Natural killer cell (primary cell): Measurements from ENCODE around the gene STT3B. TPM values are rescaled to one million over a fixed set of nuclear protein-coding genes. Genes with fewer than 3 reads are reported as not detected.

ENCODE experiments used
- ATAC-seq, 3 donors: fragments of 150-1000 bp in 2 of 3; fragments of 200-7000 bp in 1 of 3; cut with Tn5 transposase; 1 replicate in 1 of 3; 2 replicates in 2 of 3; pipeline ENCODE4 v1.10.0; 2021; ENCODE audit warnings: mild to moderate bottlenecking in 2 of 3, moderate library complexity in 2 of 3
- DNase-seq, 2 donors: peaks; one replicate each; pipeline versions ENCODE4 v3.0.0 to v3.0.0-alpha.2; 2013 to 2021; ENCODE audit warnings: mixed read lengths in 1 of 2
- H3K27ac ChIP-seq: one replicate; pipeline ENCODE4 v1.5.1; 2013; ENCODE audit warnings: mild to moderate bottlenecking, low read length
- H3K27me3 ChIP-seq: one replicate; pipeline ENCODE4 v1.6.1; 2013; ENCODE audit warnings: low read length; ENCODE audit not compliant: control insufficient read depth, insufficient read depth
- H3K36me3 ChIP-seq: one replicate; pipeline ENCODE4 v1.6.1; 2013; ENCODE audit warnings: low read length; ENCODE audit not compliant: control insufficient read depth, insufficient read depth
- H3K4me1 ChIP-seq: one replicate; pipeline ENCODE4 v1.6.1; 2013; ENCODE audit warnings: low read length; ENCODE audit not compliant: control insufficient read depth, insufficient read depth
- H3K4me3 ChIP-seq: one replicate; pipeline ENCODE4 v1.5.1; 2013; ENCODE audit warnings: low read length
- H3K9me3 ChIP-seq: one replicate; pipeline ENCODE4 v1.6.1; 2013; ENCODE audit warnings: low read length; ENCODE audit not compliant: control insufficient read depth, insufficient read depth
- H3K27ac Mint-ChIP-seq, 2 donors: one replicate each; pipeline ENCODE4 v1.8.0; 2022; ENCODE audit warnings: mild to moderate bottlenecking in 2 of 2, mixed read lengths in 2 of 2, moderate library complexity in 1 of 2
- H3K27me3 Mint-ChIP-seq, 2 donors: one replicate each; pipeline ENCODE4 v1.8.0; 2022; ENCODE audit warnings: low read depth in 2 of 2, mixed read lengths in 2 of 2
- H3K36me3 Mint-ChIP-seq: one replicate; pipeline ENCODE4 v1.8.0; 2022; ENCODE audit warnings: mixed read lengths
- H3K4me1 Mint-ChIP-seq, 2 donors: one replicate each; pipeline ENCODE4 v1.8.0; 2022; ENCODE audit warnings: mixed read lengths in 2 of 2
- H3K4me3 Mint-ChIP-seq: one replicate; pipeline ENCODE4 v1.8.0; 2022; ENCODE audit warnings: mild to moderate bottlenecking, moderate library complexity, mixed read lengths
- H3K9me3 Mint-ChIP-seq, 2 donors: one replicate each; pipeline ENCODE4 v1.8.0; 2022; ENCODE audit warnings: mixed read lengths in 2 of 2
- WGBS: methylation state at CpG from one replicate; pipeline ENCODE4 v1.1.7; 2013; ENCODE audit warnings: missing lambda C conversion rate; ENCODE audit not compliant: insufficient coverage; 5-methylcytosine and 5-hydroxymethylcytosine counted together
- intact Hi-C: fragments of 100-400 bp; cut with micrococcal nuclease; formaldehyde crosslinking; loops from one replicate; pipeline ENCODE4 v1.14.2; 2022
- total RNA-seq, 4 donors: library from RNA; stranded (reverse); fragments of 120-200 nt in 1 of 4; gene quantifications; one replicate each; pipeline versions ENCODE4 v1.2.3 to v1.2.4, GENCODE V29; 2013 to 2022
- TF ChIP-seq, protein P1 (sequence below): fragments of 200-600 bp; IDR thresholded peaks from one replicate; pipeline ENCODE4 v1.8.0; 2022; ENCODE audit warnings: antibody characterized with exemption

STT3B gene
- total RNA-seq, 3 donors from 2014 or later (not counting 1 experiment from before 2014, with no cell fraction given): 83.4 to 132 (median 99.0) TPM

GRCh38 chr3:31614162-31614921 lies 81.6 kb downstream of the STT3B start:
- Histone ChIP-seq H3K27ac (no peak overlapping the region), H3K36me3 (peaks cover 7% of the 10 kb centered on the region), H3K4me3 (no peak overlapping the region), H3K9me3 (no peaks in the 10 kb centered on the region), H3K27me3 (no peaks in the 10 kb centered on the region), H3K4me1 (no peaks in the 10 kb centered on the region)
- H3K4me3 Mint-ChIP-seq: no peak overlapping the region
- H3K27ac Mint-ChIP-seq: peak overlapping the region in 1 of 2 donors; percentile 65
- intact Hi-C loops: no loop called here
- H3K9me3 Mint-ChIP-seq: no peaks in the 10 kb centered on the region
- peaks cover 33 to 52% of the 10 kb centered on the region in 2 donors for H3K4me1 Mint-ChIP-seq
- TF ChIP-seq, protein P1, sequence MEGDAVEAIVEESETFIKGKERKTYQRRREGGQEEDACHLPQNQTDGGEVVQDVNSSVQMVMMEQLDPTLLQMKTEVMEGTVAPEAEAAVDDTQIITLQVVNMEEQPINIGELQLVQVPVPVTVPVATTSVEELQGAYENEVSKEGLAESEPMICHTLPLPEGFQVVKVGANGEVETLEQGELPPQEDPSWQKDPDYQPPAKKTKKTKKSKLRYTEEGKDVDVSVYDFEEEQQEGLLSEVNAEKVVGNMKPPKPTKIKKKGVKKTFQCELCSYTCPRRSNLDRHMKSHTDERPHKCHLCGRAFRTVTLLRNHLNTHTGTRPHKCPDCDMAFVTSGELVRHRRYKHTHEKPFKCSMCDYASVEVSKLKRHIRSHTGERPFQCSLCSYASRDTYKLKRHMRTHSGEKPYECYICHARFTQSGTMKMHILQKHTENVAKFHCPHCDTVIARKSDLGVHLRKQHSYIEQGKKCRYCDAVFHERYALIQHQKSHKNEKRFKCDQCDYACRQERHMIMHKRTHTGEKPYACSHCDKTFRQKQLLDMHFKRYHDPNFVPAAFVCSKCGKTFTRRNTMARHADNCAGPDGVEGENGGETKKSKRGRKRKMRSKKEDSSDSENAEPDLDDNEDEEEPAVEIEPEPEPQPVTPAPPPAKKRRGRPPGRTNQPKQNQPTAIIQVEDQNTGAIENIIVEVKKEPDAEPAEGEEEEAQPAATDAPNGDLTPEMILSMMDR: no peak
- no peak for DNase-seq
- H3K36me3 Mint-ChIP-seq: peaks cover 5% of the 10 kb centered on the region
- WGBS: 75% methylated on average over 2 of the region's 5 CpGs
- H3K27me3 Mint-ChIP-seq: no peaks in the 10 kb centered on the region
- ATAC-seq: no peak

- no peak for DNase-seq
- Mint-ChIP-seq H3K36me3 (peaks cover 6% of the 10 kb centered on the region), H3K27ac (no peak overlapping the region), H3K4me1 (peaks cover 34 to 48% of the 10 kb centered on the region in 2 donors), H3K9me3 (no peaks in the 10 kb centered on the region), H3K27me3 (no peaks in the 10 kb centered on the region), H3K4me3 (no peak overlapping the region)
- Histone ChIP-seq H3K36me3 (peaks cover 15% of the 10 kb centered on the region), H3K27me3 (no peaks in the 10 kb centered on the region), H3K27ac (no peak overlapping the region), H3K4me1 (no peaks in the 10 kb centered on the region), H3K9me3 (no peaks in the 10 kb centered on the region), H3K4me3 (no peak overlapping the region)
- ATAC-seq: no peak
- intact Hi-C loops: no loop called here
- no CpG with 5 or more reads among the region's 4 CpGs for WGBS
- TF ChIP-seq, protein P1: no peak
Measured at GRCh38 chr3:31615071-31615875, 82.5 kb downstream of the STT3B start.

- Histone ChIP-seq H3K9me3 (no peaks in the 10 kb centered on the region), H3K27me3 (no peaks in the 10 kb centered on the region), H3K4me1 (no peaks in the 10 kb centered on the region), H3K36me3 (peaks cover 22% of the 10 kb centered on the region), H3K27ac (no peak overlapping the region), H3K4me3 (no peak overlapping the region)
- TF ChIP-seq, protein P1: no peak
- Mint-ChIP-seq H3K36me3 (peaks cover 14% of the 10 kb centered on the region), H3K27me3 (no peaks in the 10 kb centered on the region), H3K27ac (no peak overlapping the region), H3K4me3 (no peak overlapping the region), H3K9me3 (no peaks in the 10 kb centered on the region), H3K4me1 (peaks cover 36 to 51% of the 10 kb centered on the region in 2 donors)
- WGBS: 100% methylated on average over 1 of the region's 2 CpGs
- DNase-seq: no peak
- intact Hi-C loops: no loop called here
- ATAC-seq: no peak
Measured at GRCh38 chr3:31616711-31617110, 84.0 kb downstream of the STT3B start.
